Measurements from ENCODE around the gene CENPN.

- TF ChIP-seq, protein P1, sequence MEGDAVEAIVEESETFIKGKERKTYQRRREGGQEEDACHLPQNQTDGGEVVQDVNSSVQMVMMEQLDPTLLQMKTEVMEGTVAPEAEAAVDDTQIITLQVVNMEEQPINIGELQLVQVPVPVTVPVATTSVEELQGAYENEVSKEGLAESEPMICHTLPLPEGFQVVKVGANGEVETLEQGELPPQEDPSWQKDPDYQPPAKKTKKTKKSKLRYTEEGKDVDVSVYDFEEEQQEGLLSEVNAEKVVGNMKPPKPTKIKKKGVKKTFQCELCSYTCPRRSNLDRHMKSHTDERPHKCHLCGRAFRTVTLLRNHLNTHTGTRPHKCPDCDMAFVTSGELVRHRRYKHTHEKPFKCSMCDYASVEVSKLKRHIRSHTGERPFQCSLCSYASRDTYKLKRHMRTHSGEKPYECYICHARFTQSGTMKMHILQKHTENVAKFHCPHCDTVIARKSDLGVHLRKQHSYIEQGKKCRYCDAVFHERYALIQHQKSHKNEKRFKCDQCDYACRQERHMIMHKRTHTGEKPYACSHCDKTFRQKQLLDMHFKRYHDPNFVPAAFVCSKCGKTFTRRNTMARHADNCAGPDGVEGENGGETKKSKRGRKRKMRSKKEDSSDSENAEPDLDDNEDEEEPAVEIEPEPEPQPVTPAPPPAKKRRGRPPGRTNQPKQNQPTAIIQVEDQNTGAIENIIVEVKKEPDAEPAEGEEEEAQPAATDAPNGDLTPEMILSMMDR (conservative IDR thresholded peaks at IDR 0.05), result no peak
- TF ChIP-seq EZH2 (IDR thresholded peaks at IDR 0.05; ENCODE audit: low read depth), result no peak
Observed at GRCh38 chr16:81073560-81074330, 66.7 kb downstream of the CENPN start.

All from PC-9 (cell line).